NCI-H510A treated with DMSO at 0.1 percent for 48 hours (cell line): ENCODE measurements around the gene UBE2R2.

Experiments
- DNase-seq: peaks from one replicate; lab custom pipeline; 2025; lab: John Stamatoyannopoulos, UW

UBE2R2 gene

DNA sequence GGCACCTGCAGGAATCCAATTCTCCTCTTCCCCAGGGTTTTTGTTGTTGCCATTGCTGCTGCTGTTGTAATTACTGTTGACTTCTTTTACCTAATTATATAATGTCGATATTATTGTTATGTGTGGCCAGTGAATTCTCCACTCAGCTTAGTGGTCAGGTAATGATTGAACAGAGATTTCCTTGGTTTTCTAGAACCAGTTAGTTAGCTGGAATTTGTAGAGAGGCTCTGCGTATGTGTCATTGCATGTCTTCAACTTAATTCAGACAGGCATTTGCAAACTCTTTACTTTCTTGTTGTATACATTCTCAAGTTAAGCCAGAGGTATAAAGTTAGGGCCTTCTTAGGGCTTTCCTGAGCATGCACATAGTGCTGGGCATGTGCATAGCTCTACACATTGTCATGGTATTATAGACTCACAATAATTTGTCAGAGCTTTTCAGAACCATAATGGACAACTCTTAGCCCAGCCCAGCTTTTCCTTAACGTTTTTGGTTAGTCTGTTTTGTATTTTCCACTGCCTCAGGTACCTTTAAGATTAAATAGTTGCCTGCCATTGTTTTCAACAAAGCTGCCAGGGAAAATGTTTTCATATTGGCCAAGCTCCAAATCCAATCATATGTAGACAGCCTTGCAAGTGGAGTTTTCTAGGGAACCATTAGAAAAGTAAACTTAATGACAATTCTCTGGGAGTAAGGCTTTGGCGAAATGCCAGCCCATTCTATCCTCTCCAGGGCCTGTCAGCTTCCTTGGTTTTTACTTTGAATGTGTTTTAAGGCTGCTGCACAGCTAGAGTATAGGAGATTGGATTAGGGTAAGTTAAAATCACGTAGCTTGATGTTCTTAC, 68.1 kb downstream of the UBE2R2 start:
- DNase-seq: peak; percentile 50

GRCh38 chr9:33885948-33886347, 69.0 kb downstream of the UBE2R2 start:
- no peak for DNase-seq

- DNase-seq: no peak
Measured at GRCh38 chr9:33893861-33894260, 76.9 kb downstream of the UBE2R2 start.

DNA sequence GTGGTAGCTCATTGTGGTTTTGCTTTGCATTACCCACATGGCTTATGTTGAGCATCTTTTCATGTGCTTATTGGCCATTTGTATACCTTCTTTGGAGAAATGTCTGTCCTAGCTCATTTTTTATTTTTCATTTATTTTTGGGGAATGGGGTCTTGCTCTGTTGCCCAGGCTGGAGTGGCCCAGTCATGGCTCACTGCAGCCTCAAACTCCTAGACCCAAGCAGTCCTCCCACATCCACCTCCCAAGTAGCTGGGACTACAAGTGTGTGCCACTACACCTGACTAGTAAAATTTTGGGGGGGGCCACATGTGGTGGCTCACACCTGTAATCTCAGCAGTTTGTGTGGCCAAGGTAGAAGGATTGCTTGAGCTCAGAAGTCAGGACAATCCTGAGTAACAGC, 77.4 kb downstream of the UBE2R2 start:
- DNase-seq: no peak

DNA sequence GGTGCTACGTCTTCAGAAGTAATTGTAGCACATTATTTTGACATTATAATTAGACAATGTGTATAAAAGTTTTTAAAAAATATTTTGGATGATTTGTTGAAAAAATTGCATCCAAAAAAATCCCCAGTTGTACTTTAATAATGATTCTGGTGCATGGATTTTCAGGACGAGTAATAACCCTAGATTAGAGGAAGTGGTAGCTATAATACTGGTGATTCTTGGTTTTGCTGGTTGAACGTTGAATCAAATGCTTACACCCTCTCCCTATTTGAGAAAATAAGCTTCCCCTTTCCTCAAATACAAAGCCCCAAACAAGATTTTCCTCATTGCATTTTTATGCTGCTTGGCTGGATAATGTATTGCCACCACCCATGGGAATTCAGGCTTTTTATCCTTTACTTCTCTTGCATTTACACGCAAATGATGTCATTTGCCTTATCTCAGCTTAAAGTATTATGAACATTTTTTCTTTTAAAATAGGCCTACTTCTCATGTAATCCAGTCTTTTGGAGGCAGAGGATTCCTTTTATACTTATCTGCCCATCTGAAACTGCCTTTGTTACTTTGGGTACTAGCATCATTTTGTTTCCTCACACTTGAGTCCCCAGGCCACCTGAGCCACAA, 86.3 kb downstream of the UBE2R2 start:
- DNase-seq: no peak

DNA sequence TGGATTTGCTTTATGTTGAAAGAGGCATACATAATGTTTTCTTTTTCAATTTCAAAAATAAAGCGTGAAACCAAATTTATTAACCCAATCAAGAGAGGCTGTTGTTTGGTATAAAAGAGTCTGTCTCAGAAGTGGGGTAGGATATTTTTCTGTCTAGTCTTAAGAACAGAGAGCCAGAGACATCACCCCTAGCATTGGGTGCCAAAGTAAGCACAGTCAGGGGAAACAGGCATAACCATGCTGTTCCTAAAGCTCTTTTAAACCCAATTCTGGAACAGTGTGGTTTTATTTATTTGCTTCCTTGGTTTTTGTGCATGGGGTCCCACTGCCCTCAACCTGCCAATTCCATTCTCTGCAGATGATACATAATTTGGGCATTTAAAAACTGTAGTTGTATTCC, 88.2 kb downstream of the UBE2R2 start:
- DNase-seq: no peak

- DNase-seq: no peak
Measured at GRCh38 chr9:33906769-33907168, 89.8 kb downstream of the UBE2R2 start.

- DNase-seq: no peak
Measured at GRCh38 chr9:33907347-33907746, 90.4 kb downstream of the UBE2R2 start.

GRCh38 chr9:33908114-33908513, 91.2 kb downstream of the UBE2R2 start:
- no peak for DNase-seq

DNA sequence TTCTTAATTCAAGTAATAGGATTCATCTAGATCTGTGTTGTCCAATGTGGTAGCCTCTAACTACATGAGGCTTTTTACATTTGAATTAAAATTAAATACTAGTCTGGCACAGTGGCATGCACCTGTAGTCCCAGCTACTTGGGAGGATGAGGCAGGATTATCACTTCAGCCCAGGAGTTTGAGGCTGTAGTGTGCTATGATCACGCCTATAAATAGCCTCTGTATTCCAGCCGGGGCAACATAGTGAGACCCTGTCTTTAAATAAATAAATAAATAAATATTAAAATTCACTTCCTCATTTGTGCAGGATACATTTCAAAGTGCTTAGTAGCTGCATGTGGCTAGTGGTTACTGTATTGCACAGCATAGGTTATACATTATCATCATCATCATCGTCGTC, 91.8 kb downstream of the UBE2R2 start:
- no peak for DNase-seq

DNA sequence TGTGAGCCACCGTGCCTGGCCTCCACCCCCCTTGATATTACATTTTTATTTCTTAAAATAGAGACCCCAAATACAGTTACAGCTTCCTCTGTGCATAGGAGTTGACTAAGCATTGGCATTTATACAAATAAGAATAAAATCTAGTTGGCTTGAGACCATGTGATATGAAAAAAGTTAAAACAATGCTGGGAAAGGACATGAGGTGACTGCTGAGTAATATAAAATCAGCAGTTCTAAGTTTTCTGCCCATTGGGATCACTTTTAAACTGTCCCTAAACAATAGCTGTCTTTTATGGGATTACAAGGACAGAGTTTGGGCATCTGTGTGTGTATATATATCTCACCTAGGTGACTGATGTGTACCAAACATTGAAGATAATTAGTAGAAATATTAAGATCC, 96.6 kb downstream of the UBE2R2 start:
- no peak for DNase-seq

- DNase-seq: no peak
Measured at GRCh38 chr9:33914887-33915628, 98.1 kb downstream of the UBE2R2 start.

DNA sequence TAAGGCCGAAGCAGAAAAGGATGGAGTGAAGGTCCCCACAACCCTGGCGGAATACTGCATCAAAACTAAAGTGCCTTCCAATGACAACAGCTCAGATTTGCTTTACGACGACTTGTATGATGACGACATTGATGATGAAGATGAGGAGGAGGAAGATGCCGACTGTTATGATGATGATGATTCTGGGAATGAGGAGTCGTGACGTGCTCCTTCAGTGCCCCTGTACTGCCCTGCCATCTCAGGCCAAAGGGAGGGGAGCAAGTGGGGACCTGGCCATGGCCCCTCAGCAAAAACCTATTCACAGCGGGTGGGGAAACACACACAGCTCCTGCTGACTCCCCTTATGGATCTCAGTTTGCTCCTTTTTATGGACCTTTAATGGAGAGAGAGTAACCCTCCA, 100.1 kb downstream of the UBE2R2 start:
- no peak for DNase-seq

GRCh38 chr9:33919276-33919897, 102.4 kb downstream of the UBE2R2 start:
- DNase-seq: no peak

GRCh38 chr9:33921967-33922895, 105.3 kb downstream of the UBE2R2 start:
- DNase-seq: peak; percentile 2

DNA sequence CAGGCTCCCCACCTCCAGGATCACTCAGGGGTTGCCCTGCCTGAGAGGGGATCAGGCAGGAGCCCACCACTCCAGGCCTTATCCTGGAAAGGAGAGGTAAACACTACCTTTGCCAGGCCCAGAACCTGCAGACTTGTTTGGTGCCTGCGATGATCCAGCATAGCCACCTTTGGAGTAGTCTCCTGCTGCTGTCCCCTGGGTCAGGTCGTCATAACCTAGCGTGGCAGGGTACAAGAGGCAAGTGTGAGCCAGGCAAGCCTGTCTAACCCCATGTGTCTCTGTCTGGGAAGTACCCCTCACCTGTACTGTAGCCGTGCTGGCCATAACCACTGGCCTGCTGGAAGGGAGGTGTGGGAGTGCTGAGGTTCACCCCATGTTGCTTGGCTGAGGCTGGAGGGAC, 106.1 kb downstream of the UBE2R2 start:
- no peak for DNase-seq

DNA sequence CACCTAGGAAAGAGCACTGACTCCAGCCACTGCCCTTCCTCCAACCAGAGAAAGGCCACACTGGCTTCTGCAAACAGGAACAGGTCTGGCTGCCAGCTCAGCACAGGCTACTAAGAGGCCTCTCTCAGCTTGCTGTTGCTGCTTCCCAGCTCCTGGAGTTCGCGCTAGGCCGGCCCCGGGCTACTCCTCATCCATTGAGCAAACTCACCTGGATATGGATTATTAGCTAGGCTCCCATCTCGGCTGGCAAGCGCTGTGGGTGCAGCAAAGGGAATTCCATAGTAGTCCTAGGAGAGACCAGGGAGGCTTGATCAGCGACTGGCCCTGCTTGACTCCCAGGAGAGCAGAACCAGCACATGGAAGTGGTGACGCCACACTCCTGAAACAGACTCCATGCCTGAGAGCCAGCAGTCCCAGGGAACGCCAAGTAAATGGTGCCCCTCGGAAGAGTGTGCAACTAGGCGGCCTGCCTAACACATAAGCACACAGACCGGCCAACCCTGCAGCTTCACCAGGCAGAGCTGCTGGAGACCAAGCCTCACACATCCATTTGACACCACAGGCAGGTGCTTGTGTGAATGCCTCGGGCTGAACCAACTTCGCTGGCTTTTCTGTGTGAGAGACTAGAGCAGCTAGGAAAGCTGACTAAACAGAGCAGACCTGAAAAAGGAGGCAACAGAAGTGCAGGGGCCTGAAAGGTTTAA, 107.2 kb downstream of the UBE2R2 start:
- no peak for DNase-seq

DNA sequence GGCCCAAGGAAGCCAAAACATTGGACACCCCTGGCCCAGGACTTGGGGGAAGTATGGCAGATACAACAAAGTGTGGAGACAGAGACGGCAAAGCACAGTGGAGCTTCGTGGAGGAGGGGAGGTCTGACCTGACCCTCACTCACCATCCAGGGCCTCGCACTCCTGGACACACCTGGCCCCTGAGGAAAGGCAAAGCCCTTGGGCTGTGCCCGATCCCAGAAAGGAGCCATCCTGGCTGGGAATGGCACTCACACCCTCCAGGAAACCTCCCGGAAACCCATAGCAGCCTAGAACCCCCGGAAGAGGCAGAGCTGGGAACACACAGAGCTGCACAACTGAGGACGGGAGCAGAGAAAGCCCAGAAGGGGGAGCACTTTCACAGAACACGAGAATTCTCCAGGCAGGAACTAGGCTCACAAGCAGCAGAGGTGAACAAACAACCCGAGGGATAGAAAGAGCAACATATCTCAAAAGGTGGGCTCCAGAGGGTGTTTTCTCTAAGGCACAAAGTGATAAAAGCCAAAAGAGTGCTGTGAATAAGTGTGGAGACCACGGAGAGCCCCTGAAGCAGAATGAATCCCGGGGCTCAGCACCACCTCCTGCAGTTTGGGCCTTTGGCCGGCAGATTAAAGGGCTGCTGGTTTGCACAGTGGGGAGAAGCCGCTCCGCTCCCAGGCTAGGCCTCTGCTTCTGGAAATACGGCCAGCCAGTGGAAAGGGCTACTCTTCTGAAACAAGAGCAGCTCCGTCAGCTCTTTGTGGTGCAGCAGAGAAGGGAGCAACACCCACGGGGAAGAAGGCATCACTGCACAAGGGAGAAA, 108.2 kb downstream of the UBE2R2 start:
- DNase-seq: no peak

DNA sequence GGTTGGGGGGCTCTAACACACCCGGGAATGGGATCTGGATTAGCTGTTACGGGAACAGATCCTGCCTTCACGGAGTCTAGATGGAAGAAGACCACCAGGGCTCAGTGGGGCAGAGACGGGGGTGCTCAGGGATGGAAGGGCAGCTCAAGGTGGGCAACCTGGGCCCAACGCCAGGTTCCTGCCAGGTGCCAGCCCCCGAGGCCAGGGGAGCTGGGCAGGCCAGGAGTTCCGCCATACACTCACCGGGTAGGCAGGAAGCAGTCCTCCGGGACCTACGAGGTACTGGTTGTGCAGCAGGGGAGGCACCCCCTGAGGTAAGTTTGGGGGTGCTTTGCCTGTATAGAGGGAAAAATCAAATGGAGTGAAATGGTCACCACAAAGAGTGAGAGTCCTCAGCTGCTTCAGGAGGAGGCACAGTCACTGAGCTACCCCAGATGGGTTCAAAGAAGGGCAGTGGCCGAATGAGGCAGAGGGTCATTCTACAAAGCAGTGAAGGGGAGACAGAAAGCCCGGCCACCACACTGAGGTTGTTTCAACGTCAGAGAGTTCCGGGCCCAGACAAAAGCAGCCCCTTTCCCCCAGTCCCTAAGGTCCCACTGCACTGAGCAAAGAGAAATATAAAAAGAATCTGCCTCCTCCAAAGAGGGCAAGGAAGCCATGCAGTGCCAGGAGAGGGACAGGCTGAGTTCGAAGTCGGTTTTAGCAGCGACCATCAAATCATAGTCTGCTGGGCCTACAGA, 110.0 kb downstream of the UBE2R2 start:
- DNase-seq: no peak
